ENCODE data around the gene DPF3. TPM values are rescaled to one million over a fixed set of nuclear protein-coding genes. Genes with fewer than 3 reads are reported as not detected.
A peak's percentile ranks its signal among the peaks of the same experiment; 100 is the strongest.

DPF3 gene
- polyA plus RNA-seq, 4 donors, result 4.4 to 6.0 (median 5.3) TPM

DNA sequence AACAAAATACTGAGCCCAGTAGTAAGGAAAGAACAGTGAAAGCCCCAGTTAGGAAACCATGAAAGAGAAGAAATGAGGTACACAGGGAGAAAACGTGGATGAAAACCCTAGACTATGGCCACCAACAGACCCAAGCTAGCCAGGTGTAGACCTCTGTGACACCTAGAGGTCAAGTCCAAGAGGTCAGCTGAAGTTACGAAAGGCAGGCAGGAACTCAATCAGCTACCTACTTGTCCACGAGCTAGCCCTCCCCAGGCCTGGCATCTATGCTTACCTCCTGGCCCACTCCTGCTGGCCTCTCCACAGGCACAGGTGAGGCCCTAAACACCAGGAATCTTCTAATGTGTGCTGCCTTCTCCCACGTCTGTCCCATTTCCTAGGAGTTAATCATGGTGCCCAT is 48.7 kb downstream of the DPF3 start:
- no peak for DNase-seq (ENCODE audit: low read depth in 4 of 4, low spot score in 2 of 4)

DNA sequence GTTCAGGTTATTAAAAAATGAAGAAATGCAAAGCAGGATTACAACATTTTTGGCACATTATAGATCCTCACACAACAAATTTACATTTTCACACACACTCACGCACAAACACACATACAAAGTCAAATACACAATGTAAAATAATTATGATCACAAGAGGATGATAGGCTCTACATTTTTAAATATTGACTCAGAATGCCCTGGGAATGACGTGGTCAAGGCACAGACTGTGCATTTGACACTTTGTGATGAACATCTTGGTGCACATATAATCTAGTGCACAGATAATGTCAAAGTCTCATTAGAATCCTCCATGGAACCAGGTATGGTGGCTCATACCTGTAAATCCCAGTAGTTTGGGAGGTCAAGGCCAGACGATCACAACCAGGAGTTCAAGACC is 49.4 kb downstream of the DPF3 start:
- DNase-seq (ENCODE audit: low read depth in 4 of 4, low spot score in 2 of 4), result no peak

DNA sequence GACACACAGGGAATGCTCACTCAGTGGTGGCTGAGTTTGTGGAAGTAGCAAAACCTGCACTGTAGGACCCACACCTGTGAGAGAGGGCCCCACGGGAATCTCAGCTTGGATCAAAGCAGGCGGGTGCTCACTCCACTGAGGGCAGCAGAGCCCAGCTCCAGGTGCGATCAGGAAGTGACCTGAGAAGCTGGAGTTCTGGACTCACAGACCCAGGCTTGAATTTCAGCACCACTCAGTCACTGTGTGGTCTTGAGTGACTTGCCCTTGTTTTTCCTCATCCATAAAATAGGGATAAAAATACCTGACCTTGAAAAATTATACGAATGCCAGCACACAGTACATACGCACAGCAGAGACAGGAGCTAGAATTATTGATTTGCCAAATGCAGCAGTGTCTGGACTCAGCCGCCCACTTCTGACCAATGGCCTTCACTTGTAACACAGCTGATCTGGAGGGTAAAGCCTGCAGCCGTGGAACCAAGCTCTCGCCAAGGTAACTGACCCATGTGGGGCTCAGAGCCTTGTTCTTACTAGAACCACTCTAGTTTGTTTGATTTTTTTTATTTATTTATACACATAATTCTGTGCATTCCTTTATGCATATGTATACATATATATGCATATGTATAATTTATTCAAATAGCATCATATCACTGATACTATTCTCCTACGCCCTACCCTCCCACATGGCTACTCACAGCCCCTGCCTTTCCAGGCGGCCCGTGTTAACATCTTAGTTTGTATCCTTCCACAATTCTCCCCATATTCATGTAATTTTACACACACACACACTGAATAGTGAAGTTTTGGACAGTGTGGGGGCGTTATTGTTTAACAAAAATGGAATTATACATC is 53.9 kb downstream of the DPF3 start:
- no peak for DNase-seq (ENCODE audit: low read depth in 4 of 4, low spot score in 2 of 4)

DNA sequence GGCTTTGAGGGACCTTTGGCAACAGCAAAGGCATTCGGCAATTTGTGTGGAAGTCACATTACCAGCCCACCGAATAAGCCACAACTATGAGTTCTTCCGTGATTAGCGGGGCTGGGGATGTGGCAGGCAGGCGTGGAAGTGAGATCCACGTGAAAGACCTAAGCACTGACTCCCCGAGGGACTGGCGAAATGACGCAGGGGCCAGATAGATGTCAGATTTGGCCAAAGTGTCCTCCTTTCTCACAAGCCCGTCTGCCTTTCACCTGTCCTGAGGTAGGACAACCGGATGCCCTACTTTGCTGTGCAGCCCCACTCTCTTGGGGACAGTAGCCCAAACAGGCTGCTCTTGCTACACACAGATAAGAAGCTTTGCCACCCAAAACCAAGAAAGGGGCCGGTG is 54.5 kb downstream of the DPF3 start:
- no peak for DNase-seq (ENCODE audit: low read depth in 4 of 4, low spot score in 2 of 4)

DNA sequence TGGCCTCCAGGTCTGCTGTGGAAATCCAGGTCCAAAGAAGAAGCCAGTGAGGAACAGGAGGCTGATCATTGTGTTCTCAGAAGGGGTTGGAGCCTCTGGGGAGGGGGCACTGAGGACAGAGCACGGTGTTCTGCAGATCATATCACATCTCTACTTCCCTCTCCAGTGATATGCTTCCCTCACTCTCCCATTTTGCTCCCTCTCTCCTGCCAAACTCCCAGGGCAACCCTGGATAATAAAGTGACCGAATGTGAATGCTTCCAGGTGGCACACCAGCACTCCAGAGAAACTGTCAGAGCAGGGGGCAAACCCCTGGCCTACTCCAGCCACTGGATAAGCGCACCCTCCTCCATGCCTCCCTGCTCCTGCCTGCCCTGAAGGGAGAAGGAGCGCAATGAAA is 57.8 kb downstream of the DPF3 start:
- no peak for DNase-seq (ENCODE audit: low read depth in 4 of 4, low spot score in 2 of 4)

DNA sequence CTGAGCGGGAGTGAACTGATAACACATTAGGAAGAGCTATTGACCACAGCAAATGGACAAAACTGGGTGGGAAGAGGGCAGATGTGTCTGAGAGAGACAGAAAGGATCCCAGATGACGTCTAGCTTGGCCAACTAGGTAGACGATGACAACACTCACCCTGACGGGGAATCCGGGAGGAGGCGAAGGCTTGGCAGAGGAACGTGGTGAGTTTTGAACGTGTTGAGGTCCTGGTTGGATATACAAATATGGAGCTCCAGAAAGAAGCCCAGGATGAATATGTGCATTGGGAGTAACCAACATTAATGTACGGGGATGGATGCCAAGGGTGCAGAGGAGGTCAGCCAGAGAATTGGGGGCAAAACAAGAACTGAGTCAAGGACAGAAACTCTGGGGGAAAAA is 60.7 kb downstream of the DPF3 start:
- no peak for DNase-seq (ENCODE audit: low read depth in 4 of 4, low spot score in 2 of 4)

DNA sequence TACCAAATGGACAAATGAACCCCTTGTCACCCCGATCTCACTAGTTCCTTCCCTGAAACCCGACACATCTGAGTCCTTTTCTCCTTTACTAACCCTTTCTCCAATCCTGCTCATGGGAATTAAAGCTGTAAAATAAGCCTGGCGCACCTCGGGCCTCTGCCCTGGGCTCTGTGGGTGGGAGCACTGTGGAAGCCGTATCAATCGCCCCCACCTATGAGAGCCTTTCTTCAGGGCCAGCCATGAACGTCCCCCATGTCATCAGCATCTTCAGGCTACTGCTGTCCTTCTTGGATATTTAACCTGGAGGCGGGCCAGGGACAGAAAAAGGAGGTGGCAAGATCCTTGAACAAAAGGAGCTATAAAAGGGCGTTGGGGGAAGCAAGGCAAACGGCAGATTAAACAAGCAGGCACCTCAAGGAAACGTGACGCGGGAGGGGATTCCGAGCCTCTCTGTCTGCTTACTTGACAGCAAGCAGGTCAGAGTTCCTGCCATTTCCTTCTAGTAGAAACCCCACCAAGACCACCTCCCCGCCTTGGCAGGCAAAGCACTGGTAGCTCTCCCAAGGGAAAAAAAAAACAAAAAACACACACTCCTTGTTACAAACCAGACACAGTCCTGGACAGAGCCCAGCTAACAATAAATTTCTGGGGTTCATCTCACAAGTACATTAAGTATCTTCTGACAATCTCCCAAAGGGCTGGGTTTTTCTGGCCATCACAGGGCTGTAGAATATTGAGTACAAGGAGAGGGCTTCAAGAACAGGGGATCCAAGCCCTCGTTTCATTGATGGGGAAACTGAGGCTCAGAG is 62.9 kb downstream of the DPF3 start:
- DNase-seq (ENCODE audit: low read depth in 4 of 4, low spot score in 2 of 4), result no peak

DNA sequence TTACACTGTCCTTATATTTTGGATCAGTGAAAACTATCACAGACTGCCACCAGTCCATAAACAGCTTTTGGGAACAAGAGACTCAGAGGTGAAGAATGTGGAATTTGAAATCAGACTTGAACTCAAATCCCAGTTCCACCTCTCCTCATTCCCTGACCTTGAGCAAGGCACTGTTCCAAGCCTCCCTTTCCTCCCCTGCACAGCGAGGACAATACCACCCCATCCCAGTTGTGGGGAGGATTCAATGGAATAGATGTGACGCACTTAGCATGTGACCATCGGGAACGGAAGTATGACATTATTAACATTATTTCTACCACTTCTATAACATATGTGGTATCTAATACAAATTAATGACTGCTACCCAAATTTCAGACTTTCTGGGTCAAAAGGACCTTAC is 63.5 kb downstream of the DPF3 start:
- no peak for DNase-seq (ENCODE audit: low read depth in 4 of 4, low spot score in 2 of 4)

DNA sequence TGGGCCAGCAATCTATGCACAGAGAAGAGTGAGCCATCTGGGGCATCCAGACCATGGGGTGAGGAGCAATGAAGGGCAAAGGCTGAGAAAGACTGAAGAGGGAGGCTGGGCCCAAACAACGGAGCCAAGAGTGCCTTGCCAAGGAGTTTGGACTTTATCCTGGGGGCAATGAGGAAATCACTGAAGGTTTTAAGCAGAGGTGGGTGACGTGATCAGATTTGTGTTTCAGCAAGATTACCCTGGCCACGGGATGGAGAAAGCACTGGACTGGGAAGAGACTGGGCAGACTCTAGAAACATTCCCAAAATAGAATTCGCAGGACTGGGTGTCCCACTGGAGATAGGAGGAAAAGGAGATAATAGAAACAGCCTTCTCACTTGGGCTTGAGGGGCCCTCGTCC is 65.3 kb downstream of the DPF3 start:
- DNase-seq (ENCODE audit: low read depth in 4 of 4, low spot score in 2 of 4), result no peak

DNA sequence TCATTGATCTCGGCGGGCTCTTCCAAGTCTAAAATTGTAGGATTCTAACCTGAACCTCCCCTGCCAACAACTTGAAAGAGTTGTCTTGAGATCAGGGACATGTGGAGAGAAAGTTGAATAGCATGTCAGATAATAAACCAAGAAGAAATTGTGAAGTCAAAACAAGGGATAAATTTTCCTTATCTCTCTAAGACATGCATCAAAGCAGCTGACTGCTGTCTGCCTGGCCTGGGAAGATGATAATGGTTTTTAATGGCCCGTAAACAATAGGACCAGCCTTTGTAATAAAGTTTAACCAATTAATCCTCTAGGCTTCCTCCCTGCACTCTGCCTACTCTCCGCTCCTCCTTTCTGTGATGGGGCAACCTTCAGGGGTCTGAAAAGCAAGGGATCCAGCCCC is 67.9 kb downstream of the DPF3 start:
- DNase-seq (ENCODE audit: low read depth in 4 of 4, low spot score in 2 of 4), result no peak

DNA sequence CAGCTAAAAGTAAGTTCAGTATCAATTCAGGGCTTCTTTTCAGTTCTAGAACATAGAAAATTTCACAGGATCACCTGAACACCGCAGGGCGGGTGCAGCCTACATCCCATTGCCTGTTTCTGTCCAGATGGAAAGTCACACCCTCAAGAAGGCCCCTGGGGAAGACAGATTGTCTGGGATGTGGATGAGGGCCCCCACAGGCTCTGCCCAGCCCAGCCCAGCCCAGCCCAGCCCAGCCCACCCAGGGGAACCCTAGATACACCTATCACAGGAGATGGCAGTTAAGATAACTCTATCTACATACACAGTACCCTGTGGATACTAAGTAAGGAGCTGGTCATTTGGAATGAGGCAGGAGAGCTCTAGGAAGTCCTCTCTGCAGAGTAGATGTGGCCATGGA is 68.4 kb downstream of the DPF3 start:
- DNase-seq (ENCODE audit: low read depth in 4 of 4, low spot score in 2 of 4), result no peak

DNA sequence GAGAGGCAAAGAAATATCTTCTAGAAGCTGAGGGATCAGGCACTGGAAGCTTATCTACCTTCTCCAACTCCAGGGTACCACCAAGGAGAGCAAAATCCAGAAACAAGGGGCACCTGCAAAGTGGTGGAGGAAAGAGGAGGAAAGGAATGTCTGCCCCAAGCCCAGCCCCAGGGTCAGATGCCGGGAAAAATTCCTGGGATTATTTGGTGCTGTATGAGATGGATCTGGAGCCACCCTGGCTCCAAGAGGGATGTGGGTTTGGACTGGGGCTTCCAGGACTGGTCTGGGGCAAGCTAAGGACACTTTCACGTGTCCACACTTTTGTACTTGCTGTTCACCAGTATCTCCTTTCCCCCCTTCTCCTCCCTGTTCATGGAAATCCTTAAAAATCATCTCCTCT is 69.8 kb downstream of the DPF3 start:
- no peak for DNase-seq (ENCODE audit: low read depth in 4 of 4, low spot score in 2 of 4)

DNA sequence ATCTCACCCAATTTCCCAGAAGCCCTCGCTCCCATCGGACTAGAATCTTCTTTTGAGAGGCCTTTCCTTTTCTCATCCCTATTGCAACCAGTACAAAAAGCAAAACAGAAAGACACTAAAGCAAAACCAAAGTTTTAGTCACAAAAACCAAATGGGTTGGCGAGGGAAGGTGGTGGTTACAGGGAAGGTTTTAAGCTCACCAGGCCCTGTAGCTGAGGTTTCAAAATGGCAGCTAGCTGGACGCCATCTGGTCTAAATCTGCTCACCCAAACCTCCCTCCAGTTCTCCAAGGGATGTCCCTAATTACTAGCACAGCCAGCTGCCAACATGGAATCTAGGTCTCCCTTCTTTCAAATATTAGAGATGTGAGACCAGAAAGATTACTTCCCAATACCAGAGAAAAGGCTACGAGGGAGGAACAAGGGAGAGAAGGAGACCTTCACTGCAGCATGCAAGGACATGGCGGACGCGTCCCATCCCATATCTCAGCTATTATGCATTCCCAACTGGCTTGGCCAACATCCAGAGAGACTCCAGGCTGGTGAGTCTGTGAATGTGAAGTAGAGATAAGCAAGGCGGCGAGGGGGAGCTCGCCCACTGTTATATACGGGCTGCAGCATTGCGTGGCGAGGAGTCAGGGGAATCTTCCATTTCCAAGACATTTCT is 70.8 kb downstream of the DPF3 start:
- no peak for DNase-seq (ENCODE audit: low read depth in 4 of 4, low spot score in 2 of 4)

DNA sequence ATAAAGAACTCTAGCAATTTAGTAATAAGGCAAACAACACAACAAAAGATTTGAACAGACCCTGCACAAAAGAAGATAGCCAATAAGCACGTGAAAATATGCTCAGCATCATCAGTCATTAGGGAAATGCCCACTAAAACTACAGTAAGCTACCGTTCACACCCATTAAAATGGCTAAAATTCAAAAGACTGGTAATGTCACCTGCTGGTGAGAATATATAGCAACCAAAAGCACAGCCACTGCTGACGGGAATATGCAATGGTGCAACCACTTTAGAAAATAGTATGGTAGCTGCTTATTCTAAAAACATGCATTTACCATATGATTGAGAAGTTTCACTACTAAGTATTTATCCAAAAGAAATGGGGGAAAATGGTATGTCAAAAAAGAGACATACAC is 74.9 kb downstream of the DPF3 start:
- DNase-seq (ENCODE audit: low read depth in 4 of 4, low spot score in 2 of 4), result no peak

DNA sequence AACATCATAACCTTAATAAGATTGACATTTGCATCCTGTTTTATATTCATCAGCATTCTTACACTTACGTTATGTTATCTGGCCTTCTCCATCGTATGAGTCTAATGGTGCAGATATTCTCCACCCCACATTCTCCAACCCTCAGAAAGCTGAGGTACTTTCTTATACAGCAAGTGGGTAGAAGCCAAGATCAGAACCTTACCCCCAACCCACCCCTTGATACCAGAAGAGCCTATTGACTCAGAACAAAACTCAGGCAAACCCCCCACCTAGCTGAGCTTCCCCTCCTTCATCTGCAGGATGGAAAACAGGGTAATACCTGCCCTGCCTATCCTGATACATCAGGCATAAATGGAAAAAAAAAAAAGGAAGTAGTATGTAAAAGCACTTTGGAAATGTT is 77.6 kb downstream of the DPF3 start:
- no peak for DNase-seq (ENCODE audit: low read depth in 4 of 4, low spot score in 2 of 4)

DNA sequence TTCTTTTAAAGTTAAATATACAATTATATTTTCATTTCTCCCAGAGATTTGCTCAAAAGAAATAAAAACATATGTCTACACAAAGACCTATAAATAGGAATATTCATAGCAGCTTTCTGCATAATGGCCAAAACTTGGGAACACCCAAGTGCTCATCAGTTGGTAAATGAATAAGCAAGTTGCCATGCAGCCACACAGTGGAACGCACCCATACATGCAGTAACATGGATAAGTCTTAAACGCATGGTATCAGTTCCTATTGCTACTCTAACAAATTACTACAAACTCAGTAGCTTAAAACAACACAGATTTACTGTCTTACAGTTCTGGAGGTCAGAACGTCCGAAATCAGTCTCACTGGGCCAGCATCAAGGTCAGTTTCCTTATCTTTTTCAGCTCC is 78.5 kb downstream of the DPF3 start:
- DNase-seq (ENCODE audit: low read depth in 4 of 4, low spot score in 2 of 4), result no peak

DNA sequence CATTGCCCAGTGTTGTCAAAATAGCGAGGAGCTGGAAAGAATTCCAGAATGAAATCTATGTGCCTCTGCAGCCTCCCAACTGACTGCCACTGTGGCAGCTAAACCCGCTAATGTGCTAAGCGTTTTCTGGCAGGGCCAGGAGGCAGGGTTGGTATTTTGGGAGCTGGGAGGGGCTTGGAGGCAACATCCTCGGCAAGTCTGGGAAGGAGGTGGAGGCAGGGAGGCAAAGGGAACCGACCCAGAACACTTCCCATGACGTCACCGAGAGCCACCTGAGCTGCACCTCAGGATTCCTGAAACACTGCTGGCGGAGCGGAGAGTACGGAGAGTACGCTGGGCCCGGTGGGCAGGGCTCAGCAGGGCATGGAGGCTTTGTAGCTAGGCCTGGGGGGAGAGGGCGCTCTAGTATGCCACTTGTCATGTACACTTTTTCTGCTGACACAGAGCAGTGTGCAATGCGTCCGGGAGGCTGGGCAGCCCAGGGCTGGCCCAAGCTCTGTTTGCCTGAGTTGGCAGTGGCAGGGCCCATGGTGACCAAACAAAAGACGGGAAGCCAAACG is 81.5 kb downstream of the DPF3 start:
- DNase-seq (ENCODE audit: low read depth in 4 of 4, low spot score in 2 of 4), result peak in 3 of 4 donors; percentile 43 to 52 (median 44)

DNA sequence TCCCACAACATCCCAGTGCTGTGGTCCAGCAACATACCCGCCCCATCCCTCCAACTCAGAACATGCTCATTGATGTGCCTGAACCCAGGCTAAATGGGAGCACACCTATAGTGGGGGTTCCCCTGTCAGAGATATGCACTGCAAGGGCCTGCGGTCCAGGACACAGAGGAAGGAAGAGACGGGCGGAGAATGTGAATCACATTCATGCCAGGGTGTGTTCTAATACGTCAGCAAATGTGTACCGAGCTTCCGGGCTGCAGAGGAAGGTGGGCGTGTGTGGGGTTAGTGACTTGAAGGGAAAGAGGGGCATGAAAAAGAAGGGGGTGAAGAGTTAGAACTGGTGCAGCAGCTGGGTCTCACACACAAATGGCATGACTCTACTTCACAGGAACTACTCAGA is 83.7 kb downstream of the DPF3 start:
- no peak for DNase-seq (ENCODE audit: low read depth in 4 of 4, low spot score in 2 of 4)

DNA sequence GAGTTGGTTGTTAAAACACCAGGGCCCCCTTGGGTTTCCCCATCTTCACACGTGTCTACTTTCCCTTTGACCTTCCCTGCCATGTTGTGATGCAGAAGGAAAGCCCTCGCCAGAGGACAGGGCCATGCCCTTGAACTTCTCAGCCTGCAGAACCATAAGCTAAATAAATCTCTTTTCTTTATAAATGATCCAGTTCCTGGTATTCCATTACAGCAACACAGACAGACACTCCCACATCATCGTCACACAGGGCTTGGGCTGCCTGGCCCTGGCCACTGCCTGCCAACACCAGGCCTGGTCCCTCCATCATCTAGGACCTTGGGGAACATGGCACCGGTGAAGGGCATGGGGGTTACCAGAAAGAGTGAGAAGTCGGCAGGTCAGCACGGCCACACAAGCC is 84.8 kb downstream of the DPF3 start:
- DNase-seq (ENCODE audit: low read depth in 4 of 4, low spot score in 2 of 4), result no peak

DNA sequence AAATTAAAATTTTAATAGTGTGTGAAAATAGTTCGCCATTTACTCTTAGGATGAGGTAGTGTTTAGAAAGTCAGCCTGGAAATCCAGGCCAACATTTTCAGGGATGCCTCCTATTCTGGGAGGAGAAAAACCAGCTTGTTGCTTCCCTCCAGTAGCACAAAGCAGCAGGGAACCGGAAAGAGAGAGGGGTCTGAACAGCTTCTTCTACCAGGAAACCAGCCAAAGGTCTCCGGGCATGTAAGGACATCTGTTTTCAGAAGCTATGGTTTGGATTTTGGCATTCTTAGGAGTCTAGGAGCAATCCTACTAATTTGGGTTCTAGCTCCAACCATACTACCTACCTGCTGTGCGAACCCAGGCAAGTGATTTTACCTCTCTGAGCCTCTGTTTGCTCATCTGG is 85.3 kb downstream of the DPF3 start:
- no peak for DNase-seq (ENCODE audit: low read depth in 4 of 4, low spot score in 2 of 4)

DNA sequence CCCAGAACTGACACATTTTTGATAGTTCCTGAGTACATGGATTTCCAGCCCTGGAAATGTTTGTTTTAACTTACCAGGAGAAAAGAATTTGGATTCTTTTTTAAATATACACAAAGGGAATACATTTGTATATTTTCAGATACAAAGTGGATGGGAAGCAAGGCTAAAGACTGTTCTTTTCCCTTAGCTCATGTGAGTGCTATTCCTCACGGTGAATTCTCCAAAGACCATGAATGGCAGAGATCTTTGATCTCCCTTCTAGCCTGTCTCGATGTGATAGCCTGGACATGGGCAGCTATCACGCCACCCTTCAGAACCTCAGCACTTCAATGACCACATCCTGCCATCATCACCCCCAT is 91.3 kb downstream of the DPF3 start:
- DNase-seq (ENCODE audit: low read depth in 4 of 4, low spot score in 2 of 4), result no peak
